GM18498 (cell line): ENCODE results near the gene SNED1.

Source experiments
- ATAC-seq: cut with Tn5 transposase; IDR thresholded peaks from one replicate; pipeline ENCODE4 v1.9.1; 2021; ENCODE audit warnings: mild to moderate bottlenecking, moderate library complexity; ENCODE audit not compliant: unreplicated experiment

Gene SNED1

DNA sequence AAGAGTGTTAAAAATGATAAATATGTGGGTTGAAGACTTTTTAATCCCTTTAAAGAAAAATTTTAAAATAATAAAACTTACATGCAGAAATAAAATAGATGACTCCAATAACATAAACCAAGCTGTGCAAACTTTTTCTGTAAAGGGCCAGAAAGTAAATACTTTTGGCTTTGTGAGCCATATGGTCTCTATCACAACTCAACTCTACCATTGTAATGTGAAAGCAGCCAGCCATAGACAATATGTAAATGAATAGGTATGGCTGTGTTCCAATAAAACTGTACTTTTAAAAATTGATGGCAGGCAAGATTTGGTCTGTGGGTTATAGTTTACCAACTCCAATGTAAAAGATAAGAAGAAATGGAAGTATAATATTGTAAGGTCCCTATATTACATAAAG lies 45.2 kb downstream of the SNED1 start:
- no peak for ATAC-seq

GRCh38 chr2:241047253-241048010 lies 49.0 kb downstream of the SNED1 start:
- ATAC-seq = no peak

GRCh38 chr2:241048149-241048948 lies 49.9 kb downstream of the SNED1 start:
- no peak for ATAC-seq

DNA sequence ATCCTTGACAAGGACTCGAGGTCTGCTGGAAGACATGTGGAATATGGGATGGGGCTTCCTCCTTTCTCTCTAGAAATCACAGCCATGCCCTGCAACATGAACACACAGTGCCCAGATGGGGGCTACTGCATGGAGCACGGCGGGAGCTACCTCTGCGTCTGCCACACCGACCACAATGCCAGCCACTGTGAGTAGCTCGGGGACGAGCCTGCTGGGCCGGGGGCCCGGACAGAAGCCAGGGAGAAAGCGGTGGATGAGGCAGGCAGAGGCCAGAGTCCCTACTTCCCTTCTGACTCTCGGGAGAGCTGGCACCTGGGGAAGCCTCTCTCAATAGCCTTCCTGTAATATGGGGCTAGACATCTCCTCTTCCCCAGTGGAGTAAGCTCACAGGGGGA lies 50.5 kb downstream of the SNED1 start:
- no peak for ATAC-seq

DNA sequence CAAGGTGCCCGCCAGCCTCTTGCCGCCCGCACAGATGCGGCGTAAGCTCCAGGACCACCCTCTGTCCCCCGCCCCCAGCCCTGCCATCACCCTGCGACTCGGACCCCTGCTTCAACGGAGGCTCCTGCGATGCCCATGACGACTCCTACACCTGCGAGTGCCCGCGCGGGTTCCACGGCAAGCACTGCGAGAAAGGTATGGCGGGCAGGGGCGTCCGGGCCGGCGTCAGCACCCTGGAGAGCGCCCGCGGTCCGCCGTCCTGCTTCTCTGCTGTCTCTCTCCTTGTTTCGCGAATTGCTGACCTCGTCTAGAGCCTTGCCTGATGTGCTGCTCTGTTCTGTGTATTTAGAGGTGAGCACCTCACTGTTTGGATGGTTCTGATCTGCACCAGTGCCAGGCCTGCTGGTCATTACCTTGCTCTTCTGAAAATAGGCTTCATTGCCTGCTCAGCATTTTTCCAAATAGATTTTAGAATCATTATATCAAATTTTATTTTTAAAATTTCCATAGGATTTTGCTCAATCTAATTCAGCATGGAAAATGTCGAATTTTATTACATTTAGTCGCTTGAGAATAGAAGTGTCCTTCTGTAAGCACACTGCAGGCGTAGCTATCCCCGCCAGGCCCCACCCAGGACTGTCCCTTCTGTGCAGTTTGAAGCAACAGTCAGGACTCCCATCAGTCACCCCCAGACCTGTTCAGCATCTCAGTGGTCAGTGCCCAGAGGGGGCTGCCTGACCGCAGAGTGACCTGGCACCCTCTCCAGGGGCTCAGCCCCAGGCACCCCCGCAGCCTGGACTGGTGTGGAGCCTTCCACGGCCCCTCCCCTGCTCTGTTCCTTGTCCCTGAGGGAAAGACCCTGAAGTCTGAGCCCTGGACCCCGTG lies 51.6 kb downstream of the SNED1 start:
- ATAC-seq = no peak

DNA sequence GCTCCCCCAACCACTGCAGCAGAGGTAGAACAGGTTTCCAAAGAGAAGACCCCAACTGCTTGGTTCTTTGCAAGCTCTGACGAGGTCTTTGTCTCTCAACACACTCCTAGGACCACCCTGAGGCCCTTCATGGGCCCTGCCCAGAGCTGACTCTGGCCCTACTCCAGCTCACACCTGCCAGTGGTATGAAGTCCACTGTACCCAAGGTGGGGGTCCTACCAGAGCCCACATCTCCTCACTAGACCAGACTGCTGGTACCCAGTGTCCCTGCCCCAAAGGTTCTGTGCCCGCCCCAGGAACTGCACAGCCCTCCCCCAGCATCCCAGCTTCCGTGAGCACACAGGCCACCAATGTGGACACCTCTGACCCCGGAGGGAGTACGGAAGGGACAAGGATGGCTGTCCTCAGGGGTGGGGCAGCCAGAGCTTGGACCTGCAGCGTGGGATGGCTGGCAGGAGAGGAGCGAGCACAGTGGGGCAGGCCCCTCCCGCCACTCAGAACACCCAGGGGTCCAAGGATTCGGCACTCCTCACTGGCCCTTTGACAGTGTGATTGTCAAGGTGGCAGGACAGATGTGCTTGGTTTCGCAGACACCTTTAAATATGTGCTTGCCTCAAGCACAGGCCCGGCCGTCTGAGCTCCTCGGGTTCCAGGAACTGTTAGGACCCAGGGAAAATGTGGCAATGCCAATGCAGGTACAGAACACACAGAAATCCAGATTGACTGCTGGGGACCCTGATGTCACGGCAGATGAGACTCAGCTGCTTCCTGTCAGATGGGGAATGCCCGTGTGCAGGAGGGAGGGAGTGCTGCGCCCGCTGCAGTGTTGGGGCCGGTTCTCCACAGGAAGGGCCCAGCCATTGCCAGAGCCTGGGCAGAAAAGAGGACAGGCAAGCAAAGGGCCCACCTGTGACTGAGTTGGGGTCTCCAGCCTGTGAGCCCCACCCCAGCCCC lies 52.5 kb downstream of the SNED1 start:
- no peak for ATAC-seq

- no peak for ATAC-seq
Observed at GRCh38 chr2:241051578-241052487, 53.4 kb downstream of the SNED1 start.

DNA sequence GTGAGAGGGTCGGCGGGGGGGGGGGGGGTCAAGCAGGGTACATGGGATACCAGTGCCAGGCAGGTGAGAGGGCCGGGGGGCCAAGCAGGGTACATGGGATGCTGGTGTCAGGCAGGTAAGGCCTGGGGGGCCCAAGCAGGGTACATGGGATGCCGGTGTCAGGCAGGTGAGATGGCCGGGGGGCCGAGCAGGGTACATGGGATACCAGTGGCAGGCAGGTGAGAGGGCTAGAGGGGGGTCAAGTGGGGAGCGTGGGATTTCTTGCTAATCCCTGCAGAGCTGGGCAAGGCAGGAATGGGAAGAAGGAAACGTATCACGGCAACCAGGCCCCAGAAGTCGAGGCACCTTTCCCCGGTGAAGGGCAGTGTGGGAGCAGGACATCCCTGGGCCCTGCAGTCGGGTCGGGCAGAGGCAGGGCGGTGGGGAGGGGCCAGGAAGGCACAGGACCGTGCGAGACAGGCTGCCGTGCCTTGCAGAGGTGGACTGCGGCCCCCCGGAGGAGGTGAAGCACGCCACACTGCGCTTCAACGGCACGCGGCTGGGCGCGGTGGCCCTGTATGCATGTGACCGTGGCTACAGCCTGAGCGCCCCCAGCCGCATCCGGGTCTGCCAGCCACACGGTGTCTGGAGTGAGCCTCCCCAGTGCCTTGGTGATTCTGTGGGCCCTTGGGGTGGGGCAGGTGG lies 54.4 kb downstream of the SNED1 start:
- no peak for ATAC-seq

GRCh38 chr2:241053576-241054251 lies 55.3 kb downstream of the SNED1 start:
- ATAC-seq = no peak

DNA sequence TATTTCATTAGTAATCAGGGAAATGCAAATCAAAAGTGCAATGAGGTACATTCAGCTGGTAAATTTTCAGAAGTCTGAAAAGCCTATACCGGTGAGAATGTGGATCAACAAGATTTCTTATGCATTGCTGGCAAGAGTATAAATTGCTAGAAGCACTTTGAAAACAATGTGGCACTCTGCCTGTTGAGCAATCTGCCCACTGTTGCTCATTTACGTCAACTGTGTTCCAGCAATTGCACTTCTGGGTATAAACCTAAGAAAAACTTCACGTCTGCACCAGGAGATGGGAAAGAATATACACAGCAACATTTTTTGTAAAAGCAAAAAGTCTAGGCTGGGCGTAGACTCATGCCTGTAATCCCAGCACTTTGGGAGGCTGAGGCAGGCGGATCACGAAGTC lies 62.9 kb downstream of the SNED1 start:
- ATAC-seq = no peak

GRCh38 chr2:241062389-241063092 lies 64.1 kb downstream of the SNED1 start:
- no peak for ATAC-seq

GRCh38 chr2:241063093-241063551 lies 64.7 kb downstream of the SNED1 start:
- ATAC-seq = no peak

GRCh38 chr2:241063587-241063986 lies 65.2 kb downstream of the SNED1 start:
- no peak for ATAC-seq

- ATAC-seq = no peak
Observed at GRCh38 chr2:241064008-241064801, 65.8 kb downstream of the SNED1 start.

- ATAC-seq = no peak
Observed at GRCh38 chr2:241064802-241065354, 66.5 kb downstream of the SNED1 start.

GRCh38 chr2:241065355-241065803 lies 67.0 kb downstream of the SNED1 start:
- no peak for ATAC-seq
